ENCODE data around the gene EXD3.
"Not testable (repeated sequence)": the region's sequence is repeated elsewhere in the genome, so short reads cannot be mapped to it uniquely, and the experiment has no call there.

Gene EXD3

DNA sequence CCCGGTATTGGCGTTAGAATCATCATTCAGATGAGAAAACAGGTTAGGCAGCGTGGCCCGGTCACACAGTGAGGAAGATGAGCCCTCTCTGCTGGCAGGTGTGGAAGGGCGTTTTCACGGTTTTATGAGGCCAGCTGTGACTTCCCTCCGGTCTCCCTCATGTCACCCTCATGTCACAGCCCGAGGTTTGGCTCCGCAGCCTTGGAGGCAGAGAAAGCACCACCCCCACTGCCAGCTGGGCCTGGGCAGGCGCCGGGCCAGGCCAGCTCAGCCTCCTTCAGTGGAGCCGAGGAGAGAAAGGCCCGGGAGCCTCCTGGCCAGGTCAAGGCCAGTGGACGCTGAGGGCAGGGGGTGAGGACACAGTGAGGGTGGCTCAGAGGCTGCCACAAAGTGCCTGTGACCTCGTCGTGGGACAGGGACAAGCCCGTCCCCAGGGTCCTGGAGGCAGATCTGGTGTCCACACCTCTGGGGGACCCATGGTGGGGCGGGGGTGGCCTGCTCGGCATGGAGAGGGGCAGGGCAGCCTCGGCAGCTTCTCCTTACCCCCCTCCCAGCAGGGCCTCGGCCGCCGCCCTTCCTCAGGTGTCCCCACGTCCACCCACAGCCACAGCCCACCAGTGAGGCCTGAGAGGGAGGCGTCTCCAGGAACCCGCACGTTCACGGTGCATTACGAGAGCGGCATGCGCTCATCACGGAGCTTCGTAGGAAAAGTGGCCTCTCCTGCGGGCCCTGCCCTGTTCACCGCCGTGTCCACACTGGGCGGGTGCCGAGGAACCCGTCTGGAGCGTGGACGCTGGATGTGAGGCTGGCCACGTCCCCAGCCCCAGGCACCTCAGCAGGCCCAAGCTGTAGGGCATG is 32.2 kb downstream of the EXD3 start:
- no peak for DNase-seq

DNA sequence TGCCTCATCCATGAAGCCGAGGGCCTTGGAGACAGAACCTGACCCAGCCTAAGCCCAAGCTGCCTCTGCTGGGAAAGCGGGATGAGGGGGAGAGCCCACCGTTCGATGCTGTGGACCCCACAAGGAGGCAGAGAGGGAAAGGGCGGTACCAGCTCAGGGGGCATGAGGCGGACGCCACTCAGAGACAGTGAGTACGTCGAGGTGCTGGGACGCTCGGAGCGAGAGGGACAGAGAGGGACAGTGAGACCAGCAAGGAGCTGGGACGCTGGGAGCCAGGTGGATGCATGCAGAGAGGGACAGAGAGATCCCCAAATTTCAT is 33.6 kb downstream of the EXD3 start:
- DNase-seq: no peak

DNA sequence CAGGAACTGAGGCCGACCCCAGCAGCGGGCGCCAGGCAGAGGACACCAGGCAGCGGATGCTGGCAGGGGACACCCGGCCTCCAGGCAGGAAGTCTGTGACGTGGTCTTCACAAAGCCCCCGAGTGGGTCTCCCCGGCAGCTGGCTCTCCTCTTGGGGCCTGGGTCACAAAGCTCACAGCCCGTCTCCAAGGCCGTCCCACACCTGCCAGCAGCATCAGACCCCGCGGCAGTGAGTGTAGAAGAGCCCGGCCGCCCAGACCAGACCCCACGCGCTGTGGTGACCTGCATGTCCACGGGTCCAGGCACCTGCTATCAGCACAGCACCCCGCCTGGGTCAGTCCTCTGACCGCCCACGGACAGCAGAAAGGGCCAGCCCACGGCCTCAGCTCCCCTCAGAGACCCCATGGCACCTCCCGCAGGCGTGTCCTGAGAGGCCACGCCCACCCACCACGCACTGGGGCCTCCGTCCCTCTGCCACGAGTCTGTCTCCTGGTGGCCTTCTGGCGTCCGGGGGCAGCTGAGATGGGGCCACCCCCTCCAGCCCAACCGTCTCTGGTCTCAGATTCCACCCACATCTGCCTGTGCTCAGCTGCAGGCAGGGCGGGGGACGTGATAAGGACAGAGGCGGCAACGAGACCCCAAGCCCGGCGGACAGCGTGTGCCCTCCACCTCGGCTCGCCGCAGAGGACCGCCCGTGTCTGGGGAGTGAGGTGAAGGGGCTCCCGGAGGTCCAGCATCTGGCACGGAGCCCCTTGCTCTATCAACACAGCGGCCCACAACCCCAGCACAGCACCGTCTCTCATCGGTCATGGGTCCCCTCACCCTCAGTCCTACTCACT is 34.2 kb downstream of the EXD3 start:
- DNase-seq: no peak

DNA sequence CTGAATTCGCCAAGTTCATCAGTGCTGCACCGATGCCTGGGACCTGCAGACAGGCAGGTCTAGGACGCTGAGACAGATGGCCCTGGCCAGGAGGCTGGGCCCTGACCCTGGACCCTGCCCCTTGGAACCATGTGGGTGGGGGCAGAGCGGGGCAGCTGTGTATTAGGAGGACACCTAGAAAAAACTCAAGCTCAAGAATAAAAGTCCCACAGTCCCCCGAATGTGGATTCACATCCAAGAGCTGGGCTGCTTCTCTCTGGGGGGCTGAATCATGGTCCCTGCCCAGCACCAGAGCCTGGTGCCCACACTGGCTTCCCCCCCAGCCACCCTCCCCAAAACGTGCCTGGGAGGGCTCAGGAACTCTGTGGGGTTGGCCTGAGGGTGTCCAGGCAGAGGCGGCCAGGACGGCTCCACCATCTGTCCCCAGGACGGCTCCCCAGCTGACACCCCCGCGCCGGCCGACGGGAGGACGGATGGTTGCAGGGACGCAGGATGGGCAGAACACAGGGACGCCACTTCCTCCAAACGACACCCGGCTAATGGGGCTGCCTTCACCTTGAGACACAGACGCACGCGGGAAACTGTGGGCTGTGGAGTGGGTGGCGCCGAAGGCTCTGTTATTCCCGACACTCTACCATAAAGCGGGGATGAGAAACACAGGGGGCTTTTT is 34.9 kb downstream of the EXD3 start:
- DNase-seq: no peak

DNA sequence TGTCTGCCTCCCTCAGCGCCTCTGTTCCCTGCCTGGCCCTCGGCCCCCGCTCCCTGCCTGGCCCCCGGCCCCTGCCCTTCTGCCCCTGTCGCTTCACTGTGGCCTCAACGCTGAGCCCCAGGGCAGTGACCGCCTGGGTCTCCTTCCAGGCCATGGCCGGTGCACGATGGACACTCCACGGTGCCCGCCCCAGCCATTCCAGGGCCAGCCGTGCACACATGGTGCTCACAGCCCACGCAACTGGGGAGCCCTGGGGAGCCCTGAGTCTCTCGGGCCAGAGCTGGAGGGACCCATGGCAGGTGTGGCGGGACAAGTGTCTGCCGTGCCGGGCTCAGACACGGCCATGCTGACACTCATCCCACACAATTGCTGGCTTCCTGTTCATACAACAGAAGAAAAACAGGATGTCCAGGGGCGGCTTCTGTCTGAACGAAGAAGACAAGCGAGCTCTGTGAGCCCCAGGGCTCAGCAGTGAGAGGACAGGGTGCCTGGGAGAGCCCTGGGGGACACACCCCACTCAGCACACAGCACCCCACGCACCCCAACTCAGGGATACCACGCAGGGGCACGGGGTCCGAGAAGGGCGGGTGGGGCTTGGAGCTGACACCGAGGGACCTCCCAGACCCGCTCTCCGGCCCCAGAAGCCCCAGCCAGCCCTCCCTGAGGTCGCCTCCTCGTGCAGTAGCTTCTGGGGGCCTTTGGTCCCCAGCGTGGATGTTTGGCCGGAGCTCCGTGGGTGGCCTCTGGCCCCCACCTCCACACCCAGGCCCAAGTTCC is 35.7 kb downstream of the EXD3 start:
- peak; percentile 86 for DNase-seq

DNA sequence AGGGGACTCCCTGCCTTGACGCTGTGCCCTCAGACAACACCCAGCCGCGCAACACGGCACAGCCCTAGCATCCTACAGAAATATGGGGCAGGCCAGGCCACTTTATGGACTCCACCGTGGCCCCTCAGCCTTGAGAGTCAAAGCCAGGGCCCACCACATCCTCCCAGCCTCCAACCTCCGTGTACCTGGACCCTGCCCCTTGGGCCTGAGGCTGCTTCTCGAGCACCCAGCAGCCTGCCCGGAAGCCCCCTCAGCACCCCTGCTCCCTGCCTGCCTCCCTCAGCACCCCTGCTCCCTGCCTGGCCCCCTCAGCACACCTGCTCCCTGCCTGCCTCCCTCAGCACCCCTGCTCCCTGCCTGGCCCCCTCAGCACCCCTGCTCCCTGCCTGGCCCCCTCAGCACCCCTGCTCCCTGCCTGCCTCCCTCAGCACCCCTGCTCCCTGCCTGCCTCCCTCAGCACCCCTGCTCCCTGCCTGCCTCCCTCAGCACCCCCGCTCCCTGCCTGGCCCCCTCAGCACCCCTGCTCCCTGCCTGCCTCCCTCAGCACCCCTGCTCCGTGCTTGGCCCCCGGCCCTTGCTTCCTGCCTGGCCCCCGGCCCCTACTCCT is 36.4 kb downstream of the EXD3 start:
- DNase-seq: not testable (repeated sequence)

DNA sequence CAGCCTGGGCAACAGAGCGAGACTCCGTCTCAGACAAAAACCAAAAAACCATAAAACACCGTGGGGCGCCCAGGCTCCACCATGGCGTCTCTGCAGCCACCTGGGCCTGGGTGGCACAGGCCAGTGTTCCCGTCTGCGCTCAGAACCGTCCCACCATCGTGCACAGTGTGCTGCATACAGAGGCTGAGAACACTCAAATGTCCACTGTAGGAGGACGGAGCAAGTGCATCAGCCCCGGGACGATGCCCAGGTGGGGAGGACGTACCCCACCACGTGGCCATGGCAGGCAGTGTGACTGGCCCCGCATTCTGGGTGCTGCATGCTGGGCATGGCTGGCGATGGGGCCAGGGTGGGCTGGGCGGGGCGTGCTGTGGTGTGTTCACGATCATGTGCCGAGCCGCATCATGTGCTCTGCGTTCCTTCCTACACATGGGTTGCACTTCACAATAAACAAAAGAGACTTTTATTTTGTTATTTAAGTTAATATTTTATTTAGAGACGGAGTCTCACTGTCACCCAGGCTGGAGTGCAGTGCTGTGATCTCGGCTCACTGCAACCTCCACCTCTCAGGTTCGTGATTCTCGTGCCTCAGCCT is 37.8 kb downstream of the EXD3 start:
- no peak for DNase-seq

DNA sequence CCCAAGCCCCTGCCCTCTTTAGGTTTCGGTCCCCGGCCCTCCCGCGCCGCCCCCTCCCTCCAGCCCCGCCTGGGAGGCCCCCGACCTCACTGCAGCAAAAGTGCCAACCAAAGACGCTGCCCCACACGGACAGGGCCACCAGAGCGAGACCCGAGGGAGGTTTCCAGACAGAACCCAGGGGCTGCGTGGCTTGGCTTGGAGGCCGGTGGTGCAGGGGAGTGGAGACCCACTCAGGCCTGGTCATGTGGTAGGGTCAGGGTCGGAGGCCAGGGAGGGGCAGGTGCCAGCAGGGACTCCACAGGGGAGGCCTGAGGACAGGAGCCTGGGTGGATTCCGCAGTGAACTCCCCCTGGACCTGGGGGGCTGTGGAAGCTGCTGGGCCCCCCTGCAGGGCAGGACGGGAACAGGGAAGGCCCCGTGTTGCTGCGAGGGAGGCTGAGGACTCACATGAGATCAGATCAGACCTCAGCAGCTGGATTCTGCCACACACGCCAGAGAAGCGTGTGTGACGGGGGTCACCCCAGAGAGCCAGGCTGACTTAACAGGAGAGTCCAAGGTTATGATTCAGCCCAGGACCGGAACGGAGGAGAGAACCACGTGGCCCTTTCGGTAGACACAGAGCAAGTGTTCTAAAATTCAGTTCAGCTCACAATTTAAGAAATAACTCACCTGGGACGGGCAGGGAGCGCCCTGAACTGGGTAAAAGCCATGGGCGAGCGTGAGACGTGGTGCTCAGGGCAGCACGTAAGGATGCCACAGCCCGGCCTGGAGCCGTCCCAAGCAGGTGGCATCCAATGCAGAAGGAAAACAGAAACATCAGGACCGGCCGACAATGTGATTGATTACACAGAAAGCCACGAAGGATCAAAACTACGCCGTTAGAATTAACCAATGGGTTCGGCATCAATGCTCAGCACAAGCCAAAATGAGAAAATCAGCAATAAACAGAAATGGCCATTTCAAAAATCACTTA is 38.9 kb downstream of the EXD3 start:
- no peak for DNase-seq

DNA sequence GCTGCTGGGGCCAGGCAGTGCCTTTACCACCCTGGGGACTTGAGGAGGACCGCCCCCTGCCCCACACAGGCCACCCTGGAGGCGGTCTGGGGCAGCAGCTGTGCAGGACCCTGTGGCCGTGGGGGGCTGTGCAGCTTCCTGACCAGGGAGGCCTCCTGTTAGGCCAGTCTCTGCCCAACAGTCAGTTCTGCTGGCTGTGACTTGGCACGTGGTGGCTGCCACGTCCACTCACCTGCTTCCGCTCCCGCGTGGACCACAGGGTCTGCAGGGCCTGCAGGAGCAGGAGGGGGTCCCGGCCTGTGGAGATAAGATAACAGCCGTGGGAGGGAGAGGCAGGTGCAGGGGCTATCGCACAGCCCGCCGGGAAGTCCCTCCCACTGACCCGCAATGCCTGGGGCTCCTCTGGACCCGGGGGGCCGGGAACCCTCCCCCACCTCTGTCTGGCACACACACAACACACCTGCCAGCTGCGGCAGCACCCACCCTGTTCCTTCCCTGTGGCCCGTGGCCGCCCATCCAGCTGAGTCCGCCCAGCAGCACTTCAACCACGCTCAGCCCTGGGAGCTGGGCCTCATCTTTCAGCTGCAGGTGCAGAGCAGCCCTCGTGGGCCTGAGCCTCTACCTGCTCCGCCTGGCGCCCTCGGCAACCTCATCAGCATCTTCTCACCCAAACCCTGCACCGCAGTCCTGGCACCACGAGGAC is 39.7 kb downstream of the EXD3 start:
- DNase-seq: no peak

DNA sequence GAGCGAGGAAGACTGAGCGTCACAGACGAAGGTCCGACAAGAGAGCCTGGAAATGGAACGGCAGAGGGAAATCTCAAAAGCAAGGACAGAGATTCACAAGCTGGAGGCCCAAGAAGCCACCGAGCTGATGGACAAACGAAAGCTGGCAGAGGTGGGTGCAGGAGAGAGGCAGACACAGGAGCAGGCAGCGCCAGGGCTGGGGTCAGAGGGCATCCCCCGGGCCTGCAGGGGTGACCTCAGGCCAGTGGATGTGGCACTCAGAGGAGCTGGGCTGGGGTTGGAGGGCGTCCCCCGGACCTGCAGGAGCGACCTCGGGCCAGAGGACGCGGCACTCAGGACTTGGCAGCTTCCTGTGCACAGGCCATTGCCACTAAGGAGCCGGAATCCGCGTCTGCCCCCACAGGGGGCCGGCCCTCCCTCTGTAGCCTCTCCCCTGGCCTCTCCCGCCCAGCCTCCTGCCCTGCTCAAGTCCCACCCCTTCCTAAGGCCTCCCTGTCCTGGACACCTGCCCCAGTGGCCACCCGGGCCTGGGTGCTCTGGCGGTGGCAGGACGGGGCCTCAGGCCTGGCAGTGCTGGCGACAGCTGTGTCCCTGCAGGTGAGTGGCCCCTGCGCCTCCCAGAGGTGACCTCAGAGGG is 40.4 kb downstream of the EXD3 start:
- DNase-seq: no peak

DNA sequence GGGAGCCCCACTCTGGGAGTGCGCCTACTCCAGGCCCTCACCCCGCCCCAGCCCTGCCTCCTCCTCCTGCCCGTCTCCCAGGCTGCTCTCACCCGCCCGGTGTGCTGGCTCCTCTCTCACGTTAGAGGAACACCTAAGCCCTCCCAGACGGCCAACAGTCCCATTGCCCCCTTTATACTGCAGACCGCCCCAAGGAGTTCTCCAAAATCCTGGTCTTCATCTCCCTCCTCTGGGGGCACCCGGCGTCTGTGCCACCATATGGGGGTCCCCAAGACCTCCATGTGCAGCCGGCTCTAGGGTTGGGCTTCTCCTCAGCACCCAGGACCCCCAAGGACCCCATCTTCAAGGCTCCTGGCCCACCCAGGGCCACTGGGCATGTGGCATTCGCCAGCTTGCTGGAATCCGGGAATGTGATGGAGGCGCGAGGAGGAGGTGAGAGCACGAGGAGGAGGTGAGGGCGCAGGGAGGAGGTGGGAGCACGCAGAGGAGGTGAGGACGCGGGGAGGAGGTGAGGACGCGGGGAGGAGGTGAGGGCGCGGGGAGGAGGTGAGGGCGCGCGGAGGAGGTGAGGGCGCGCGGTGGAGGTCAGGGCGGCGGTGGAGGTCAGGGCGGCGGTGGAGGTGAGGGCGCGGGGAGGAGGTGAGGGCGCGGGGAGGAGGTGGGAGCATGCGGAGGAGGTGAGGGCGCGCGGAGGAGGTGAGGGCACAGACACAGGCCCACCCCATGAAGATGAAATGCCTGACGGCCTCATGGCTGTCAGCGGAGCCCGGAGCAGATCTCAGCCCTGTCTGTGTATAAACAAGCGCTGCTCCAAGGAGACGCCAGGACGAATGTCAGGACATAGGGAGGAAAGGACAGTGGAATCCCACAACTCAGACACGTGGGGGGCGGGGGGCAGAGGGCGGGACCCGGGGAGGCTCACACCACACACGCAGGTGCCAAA is 41.2 kb downstream of the EXD3 start:
- no peak for DNase-seq

DNA sequence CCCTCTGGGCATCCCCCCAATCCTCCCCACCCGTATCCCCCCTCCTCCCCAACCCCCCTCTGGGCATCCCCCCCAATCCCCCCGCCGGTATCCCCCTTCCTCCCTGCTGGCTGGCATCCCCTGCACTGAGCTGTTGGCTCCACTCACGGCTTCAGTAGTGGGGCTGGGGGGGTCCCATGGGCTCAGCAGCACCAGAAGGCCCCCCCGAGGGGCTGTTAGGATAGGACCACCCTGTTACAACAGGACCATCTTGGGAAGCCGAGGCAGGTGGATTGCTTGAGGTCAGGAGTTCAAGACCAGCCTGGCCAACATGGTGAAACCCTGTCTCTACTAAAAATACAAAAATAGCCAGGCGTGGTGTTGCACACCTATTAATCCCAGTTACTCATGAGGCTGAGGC is 42.4 kb downstream of the EXD3 start:
- no peak for DNase-seq

DNA sequence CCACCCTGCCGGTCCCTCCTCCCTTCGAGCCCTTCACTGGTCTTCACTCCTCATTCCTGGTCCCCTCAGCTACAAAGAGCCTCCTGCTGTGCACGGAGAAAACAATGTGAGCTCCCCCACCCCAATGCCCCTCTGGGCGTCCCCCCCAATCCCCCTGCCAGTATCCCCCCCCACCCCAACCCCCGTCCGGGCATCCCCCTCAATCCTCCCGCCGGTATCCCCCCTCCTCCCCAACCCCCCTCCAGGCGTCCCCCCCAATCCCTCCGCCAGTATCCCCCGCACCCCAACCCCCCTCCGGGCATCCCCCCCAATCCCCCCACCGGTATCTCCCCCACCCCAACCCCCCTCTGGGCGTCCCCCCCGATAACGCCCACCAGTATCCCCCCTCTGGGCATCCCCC is 42.8 kb downstream of the EXD3 start:
- no peak for DNase-seq

DNA sequence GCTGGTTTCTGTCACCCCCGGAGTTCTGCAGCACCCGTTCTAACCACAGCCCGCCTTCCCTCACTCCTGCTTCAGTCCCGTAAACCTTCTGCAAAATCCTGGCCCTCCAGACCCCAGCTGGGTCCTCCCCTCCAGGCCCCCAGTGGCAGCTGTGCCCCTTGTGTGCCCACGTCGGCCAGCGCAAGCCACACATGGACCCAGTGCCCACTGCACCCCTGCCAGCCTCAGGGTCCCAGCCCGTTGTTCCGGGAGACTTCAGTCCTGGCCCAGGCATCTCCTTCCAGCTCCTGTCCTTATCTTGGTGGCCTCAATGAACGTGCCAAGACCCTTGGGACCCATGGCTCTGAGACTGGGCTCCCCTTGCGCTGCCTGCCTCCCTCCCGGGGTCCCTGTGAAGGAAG is 43.2 kb downstream of the EXD3 start:
- DNase-seq: no peak

DNA sequence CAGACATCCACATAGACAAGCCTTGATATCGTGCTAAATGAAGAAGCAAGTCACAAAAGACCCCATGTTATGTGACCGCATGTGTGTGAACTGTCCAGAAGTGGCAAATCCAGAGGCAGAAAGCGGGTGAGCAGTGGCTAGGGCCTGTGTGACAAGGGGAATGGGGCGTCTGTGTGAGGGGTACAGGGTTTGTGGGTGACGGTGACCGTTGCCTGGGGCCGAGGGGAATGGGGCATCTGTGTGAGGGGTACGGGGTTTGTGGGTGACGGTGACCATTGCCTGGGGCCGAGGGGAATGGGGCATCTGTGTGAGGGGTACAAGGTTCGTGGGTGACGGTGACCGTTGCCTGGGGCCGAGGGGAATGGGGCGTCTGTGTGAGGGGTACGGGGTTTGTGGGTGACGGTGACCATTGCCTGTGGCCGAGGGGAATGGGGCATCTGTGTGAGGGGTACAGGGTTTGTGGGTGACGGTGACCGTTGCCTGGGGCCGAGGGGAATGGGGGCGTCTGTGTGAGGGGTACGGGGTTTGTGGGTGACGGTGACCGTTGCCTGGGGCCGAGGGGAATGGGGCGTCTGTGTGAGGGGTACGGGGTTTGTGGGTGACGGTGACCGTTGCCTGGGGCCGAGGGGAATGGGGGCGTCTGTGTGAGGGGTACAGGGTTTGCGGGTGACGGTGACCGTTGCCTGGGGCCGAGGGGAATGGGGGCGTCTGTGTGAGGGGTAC is 44.1 kb downstream of the EXD3 start:
- not testable (repeated sequence) for DNase-seq

DNA sequence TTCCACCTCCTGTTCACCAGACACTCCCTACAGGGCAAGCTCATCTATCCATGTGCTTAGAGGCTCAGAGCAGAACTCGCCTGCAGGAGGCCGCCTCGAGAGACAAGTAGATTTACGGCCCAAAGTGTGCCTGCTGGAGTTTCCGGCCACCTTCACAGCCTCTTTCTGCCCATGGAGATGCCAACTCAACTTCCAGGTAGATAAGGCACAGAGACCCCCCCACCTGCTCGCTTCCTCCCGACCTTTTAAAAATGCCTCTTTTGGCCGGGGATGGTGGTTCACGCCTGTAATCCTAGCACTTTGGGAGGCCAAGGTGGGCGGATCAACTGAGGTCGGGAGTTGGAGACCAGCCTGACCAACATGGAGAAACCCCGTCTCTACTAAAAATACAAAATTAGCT is 46.6 kb downstream of the EXD3 start:
- no peak for DNase-seq

DNA sequence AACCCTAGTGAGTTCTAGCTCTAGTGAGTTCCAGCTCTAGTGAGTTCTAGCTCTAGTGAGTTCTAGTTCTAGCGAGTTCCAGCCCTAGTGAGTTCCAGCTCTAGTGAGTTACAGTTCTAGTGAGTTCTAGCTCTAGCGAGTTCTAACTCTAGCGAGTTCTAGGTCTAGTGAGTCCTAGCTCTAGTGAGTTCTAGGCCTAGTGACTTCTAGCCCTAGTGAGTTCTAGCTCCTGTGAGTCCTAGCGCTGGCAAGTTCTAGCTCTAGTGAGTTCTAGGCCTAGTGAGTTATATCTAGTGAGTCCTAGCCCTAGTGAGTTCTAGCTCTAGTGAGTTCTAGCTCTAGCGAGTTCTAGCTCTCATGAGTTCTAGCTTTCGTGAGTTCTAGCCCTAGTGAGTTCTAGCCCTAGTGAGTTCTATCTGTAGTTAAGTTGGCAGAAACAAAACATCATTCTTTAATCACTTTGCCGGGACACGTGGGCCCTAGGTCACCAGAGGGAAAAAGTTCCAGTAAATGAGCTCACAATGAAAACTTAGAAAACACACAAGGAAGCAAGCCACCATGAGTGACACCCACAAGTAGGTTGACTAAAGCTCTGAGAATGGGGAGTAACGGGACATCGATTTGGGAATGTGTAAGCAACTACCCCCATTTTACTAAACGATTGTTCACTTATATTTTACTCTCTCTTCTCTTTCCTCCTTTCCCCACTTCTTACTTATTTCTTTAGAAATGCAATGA is 47.5 kb downstream of the EXD3 start:
- no peak for DNase-seq
